ENCODE results near the gene SORCS1. TPM values are rescaled to one million over a fixed set of nuclear protein-coding genes. Genes with fewer than 3 reads are reported as not detected.

The SORCS1 gene
- polyA plus RNA-seq, 1 of the 3 experiments (the other 2 are of a cell fraction): 0.66 TPM

- H3F3A ChIP-seq (replicated peaks; ENCODE audit: insufficient read depth): no peaks in the 10 kb centered on the region
- H3K9me3 ChIP-seq: no peaks in the 10 kb centered on the region
- no peaks in the 10 kb centered on the region for H3K79me2 ChIP-seq (ENCODE audit: insufficient read depth)
- H3K9ac ChIP-seq: no peak overlapping the region
- H3K27ac ChIP-seq (ENCODE audit: low read depth in 2 of 2, low read length in 1 of 2): peak overlapping the region in 1 of 2 experiments; percentile 93; a peak in 2 of 4 replicates
- H3K4me3 ChIP-seq (ENCODE audit: low read depth in 2 of 2, low read length in 1 of 2): no peak overlapping the region
- H2AFZ ChIP-seq (ENCODE audit: low read depth): no peak overlapping the region
- ChIA-PET POLR2A (interaction anchor here (0.7 kb wide), 1 partner anchor 34 kb away, joined by 3 read pairs; no protein-coding TSS in a partner anchor), CTCF (interaction anchor here (1.2 kb wide), 2 partner anchors 54 to 294 kb away, joined by 4 read pairs; no protein-coding TSS in a partner anchor)
- no peaks in the 10 kb centered on the region for H3K9me2 ChIP-seq
- no peak overlapping the region for H3K4me2 ChIP-seq
- H3K36me3 ChIP-seq (replicated peaks in 1 of 2; ENCODE audit: control insufficient read depth in 1 of 2, insufficient read depth in 2 of 2, low read length in 1 of 2): no peaks in the 10 kb centered on the region
- peak; percentile 32 for DNase-seq
- H3K27me3 ChIP-seq (ENCODE audit: insufficient read depth): no peaks in the 10 kb centered on the region
- 21% methylated on average over 3 of the region's 3 CpGs for WGBS (ENCODE audit: low lambda C conversion rate)
- H4K20me1 ChIP-seq (ENCODE audit: insufficient read depth): no peaks in the 10 kb centered on the region
- H3K4me1 ChIP-seq (ENCODE audit: control insufficient read depth in 1 of 2, insufficient read depth in 2 of 2, low read depth in 1 of 2, low read length in 1 of 2): peaks cover 0 to 25% of the 10 kb centered on the region in 2 experiments; a peak in 2 of 4 replicates
- no peak for TF ChIP-seq CTCF (IDR thresholded peaks at IDR 0.05)
- no peak for TF ChIP-seq NRF1 (IDR thresholded peaks at IDR 0.05; ENCODE audit: low read depth, low read length)
- no peak for TF ChIP-seq JUND (IDR thresholded peaks at IDR 0.05)
- no peak for TF ChIP-seq TAF1 (IDR thresholded peaks at IDR 0.05; ENCODE audit: borderline replicate concordance, low read depth, low read length)
- TF ChIP-seq MEF2A (IDR thresholded peaks at IDR 0.05; ENCODE audit: borderline replicate concordance, low read depth): no peak
- TF ChIP-seq ELF1 (IDR thresholded peaks at IDR 0.05): no peak
- peak; percentile 90 for TF ChIP-seq GATA2 (CRISPR knock-in tag; IDR thresholded peaks at IDR 0.05)
- no peak for TF ChIP-seq POLR2AphosphoS5 (IDR thresholded peaks at IDR 0.05; ENCODE audit: low read depth, low read length)
- TF ChIP-seq MXI1 (IDR thresholded peaks at IDR 0.05; ENCODE audit: low read depth, low read length): no peak; the same call in 1 of the 2 replicates
- no peak for TF ChIP-seq MAX (IDR thresholded peaks at IDR 0.05; ENCODE audit: low read depth)
- TF ChIP-seq RCOR1 (IDR thresholded peaks at IDR 0.05; ENCODE audit: low read length): peak; percentile 47; the same call in 1 of the 2 replicates
- TF ChIP-seq PBX3 (IDR thresholded peaks at IDR 0.05): no peak
- TF ChIP-seq, protein P1, sequence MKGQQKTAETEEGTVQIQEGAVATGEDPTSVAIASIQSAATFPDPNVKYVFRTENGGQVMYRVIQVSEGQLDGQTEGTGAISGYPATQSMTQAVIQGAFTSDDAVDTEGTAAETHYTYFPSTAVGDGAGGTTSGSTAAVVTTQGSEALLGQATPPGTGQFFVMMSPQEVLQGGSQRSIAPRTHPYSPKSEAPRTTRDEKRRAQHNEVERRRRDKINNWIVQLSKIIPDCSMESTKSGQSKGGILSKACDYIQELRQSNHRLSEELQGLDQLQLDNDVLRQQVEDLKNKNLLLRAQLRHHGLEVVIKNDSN (IDR thresholded peaks at IDR 0.05; ENCODE audit: borderline replicate concordance, low read depth): no peak
- TF ChIP-seq EZH2phosphoT487 (IDR thresholded peaks at IDR 0.05; ENCODE audit: borderline replicate concordance, low read depth): no peak
- no peak for TF ChIP-seq SMC3 (IDR thresholded peaks at IDR 0.05; ENCODE audit: low read depth, low read length)
- TF ChIP-seq FOXJ3 (CRISPR knock-in tag; IDR thresholded peaks at IDR 0.05): 0 out of 2 replicates have a peak, but pooled peaks have one; percentile 59
- peak; percentile 23 for TF ChIP-seq CHD2 (IDR thresholded peaks at IDR 0.05; ENCODE audit: low read length, partially characterized antibody)
- TF ChIP-seq RXRA (IDR thresholded peaks at IDR 0.05; ENCODE audit: borderline replicate concordance, low read depth): no peak
- TF ChIP-seq FOSL2 (IDR thresholded peaks at IDR 0.05; ENCODE audit: borderline replicate concordance, low read depth): no peak
- no peak for TF ChIP-seq FOXM1 (IDR thresholded peaks at IDR 0.05; ENCODE audit: low read depth)
- TF ChIP-seq, protein P2, sequence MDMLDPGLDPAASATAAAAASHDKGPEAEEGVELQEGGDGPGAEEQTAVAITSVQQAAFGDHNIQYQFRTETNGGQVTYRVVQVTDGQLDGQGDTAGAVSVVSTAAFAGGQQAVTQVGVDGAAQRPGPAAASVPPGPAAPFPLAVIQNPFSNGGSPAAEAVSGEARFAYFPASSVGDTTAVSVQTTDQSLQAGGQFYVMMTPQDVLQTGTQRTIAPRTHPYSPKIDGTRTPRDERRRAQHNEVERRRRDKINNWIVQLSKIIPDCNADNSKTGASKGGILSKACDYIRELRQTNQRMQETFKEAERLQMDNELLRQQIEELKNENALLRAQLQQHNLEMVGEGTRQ (IDR thresholded peaks at IDR 0.05; ENCODE audit: borderline replicate concordance, low read depth, low read length): no peak
- no peak for TF ChIP-seq GABPA (IDR thresholded peaks at IDR 0.05; ENCODE audit: low read depth)
- TF ChIP-seq RAD21 (IDR thresholded peaks at IDR 0.05; ENCODE audit: low read length): no peak
- no peak for TF ChIP-seq REST (IDR thresholded peaks at IDR 0.05; ENCODE audit: low read depth, low read length)
- no peak for TF ChIP-seq TCF12 (IDR thresholded peaks at IDR 0.05)
- TF ChIP-seq YY1 (IDR thresholded peaks at IDR 0.05; ENCODE audit: low read depth): no peak
Observed at GRCh38 chr10:106999118-106999707, 165.3 kb downstream of the SORCS1 start.
